ENCODE results near the gene ARFGEF2. TPM values are rescaled to one million over a fixed set of nuclear protein-coding genes. Genes with fewer than 3 reads are reported as not detected.
"Not testable (repeated sequence)": the region's sequence is repeated elsewhere in the genome, so short reads cannot be mapped to it uniquely, and the experiment has no call there.

ARFGEF2 gene
- total RNA-seq, 4 donors from 2014 or later, result 25.6 to 41.0 (median 33.5) TPM

DNA sequence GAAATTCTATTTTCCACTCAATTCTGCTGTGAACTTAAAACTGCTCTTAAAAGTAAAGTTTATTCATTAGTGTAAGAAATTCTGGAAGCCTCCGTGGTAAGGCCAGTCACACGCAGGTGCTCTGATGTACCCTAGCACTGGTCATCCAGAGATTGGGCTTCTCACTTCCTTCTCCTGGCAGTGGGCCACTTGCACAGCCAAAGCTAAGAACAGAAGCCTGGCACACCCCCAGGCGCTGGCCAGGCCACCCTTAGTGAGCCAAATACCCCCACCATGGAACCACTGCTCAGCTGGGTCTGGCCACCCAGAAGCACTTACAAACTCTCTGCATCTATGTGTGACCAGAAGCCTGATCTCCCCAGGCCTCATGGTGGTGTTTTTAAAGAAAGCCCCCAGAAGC lies 35.3 kb upstream of the ARFGEF2 start:
- Histone ChIP-seq H3K36me3 (no peaks in the 10 kb centered on the region), H3K27ac (no peak overlapping the region), H3K4me1 (peaks cover 0 to 2% of the 10 kb centered on the region in 2 donors), H3K9me3 (no peaks in the 10 kb centered on the region), H3K27me3 (no peaks in the 10 kb centered on the region), H3K4me3 (no peak overlapping the region)
- TF ChIP-seq POLR2A (IDR thresholded peaks at IDR 0.05), result no peak
- TF ChIP-seq, protein P1, sequence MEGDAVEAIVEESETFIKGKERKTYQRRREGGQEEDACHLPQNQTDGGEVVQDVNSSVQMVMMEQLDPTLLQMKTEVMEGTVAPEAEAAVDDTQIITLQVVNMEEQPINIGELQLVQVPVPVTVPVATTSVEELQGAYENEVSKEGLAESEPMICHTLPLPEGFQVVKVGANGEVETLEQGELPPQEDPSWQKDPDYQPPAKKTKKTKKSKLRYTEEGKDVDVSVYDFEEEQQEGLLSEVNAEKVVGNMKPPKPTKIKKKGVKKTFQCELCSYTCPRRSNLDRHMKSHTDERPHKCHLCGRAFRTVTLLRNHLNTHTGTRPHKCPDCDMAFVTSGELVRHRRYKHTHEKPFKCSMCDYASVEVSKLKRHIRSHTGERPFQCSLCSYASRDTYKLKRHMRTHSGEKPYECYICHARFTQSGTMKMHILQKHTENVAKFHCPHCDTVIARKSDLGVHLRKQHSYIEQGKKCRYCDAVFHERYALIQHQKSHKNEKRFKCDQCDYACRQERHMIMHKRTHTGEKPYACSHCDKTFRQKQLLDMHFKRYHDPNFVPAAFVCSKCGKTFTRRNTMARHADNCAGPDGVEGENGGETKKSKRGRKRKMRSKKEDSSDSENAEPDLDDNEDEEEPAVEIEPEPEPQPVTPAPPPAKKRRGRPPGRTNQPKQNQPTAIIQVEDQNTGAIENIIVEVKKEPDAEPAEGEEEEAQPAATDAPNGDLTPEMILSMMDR (IDR thresholded peaks at IDR 0.05 in 4 of 5, conservative IDR thresholded peaks at IDR 0.05 in 1 of 5), result no peak
- ATAC-seq, result no peak
- intact Hi-C loops (cut with DNase I; ENCODE audit: low total_unique reads), result no loop called here
- no peak for DNase-seq
- in situ Hi-C loops (cut with MboI; ENCODE audit: low sequenced_read_pairs in 4 of 4), result no loop called here

DNA sequence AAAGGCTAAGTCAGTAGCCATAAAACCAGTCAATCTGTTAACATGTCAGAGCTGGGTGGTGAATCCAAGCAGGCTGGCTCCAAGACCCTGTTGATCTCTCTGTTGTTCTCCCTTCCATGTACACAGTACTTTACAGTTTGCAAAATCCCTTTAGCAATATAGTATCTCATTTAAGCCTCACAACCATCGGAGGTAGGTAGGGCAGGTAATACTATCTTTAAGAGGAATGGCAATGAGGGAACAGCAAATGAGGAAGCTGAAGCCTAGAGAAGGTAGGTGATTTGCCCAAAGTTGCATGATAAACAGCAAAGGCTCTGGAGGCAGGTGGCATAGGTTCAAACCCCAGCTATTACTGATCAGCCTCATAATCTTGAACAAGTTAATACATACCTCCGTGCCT lies 34.7 kb upstream of the ARFGEF2 start:
- ATAC-seq (no peak), DNase-seq (no peak)
- in situ Hi-C loops (cut with MboI; ENCODE audit: low sequenced_read_pairs in 4 of 4), result no loop called here
- H3K4me3 ChIP-seq, result no peak overlapping the region
- no peak overlapping the region for H3K27ac ChIP-seq
- no peak for TF ChIP-seq POLR2A (IDR thresholded peaks at IDR 0.05)
- TF ChIP-seq, protein P1 (IDR thresholded peaks at IDR 0.05 in 4 of 5, conservative IDR thresholded peaks at IDR 0.05 in 1 of 5), result no peak
- peaks cover 0 to 2% of the 10 kb centered on the region in 2 donors for H3K4me1 ChIP-seq
- no peaks in the 10 kb centered on the region for H3K9me3 ChIP-seq
- no peaks in the 10 kb centered on the region for H3K27me3 ChIP-seq
- H3K36me3 ChIP-seq, result no peaks in the 10 kb centered on the region
- intact Hi-C loops (cut with DNase I; ENCODE audit: low total_unique reads), result no loop called here

DNA sequence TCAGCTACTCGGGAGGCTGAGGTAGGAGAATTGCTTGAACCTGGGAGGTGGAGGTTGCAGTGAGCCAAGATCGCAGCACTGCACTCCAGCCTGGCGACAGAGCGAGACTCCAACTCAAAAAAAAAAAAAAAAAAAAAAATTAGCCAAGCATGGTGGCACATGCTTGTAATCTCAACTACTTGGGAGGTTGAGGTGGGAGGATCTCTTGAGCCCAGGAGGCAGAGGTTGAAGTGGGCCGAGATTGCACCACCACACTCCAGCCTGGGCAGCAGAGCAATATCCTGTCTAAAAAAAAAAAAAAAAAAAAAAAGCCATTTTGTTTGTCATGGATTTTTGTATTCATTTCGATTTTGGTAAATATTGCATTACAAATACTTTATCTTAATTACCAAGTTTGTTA lies 33.0 kb upstream of the ARFGEF2 start:
- DNase-seq; H3K27me3 ChIP-seq; ATAC-seq; H3K27ac ChIP-seq; H3K36me3 ChIP-seq; in situ Hi-C loops (cut with MboI; ENCODE audit: low sequenced_read_pairs in 4 of 4); H3K4me3 ChIP-seq; H3K9me3 ChIP-seq: not testable (repeated sequence)
- intact Hi-C loops (cut with DNase I; ENCODE audit: low total_unique reads), result loop anchor here (2.0 kb wide), 1 partner anchor 14 kb away; no protein-coding TSS in a partner anchor
- peaks cover 0 to 12% of the 10 kb centered on the region in 2 donors for H3K4me1 ChIP-seq

DNA sequence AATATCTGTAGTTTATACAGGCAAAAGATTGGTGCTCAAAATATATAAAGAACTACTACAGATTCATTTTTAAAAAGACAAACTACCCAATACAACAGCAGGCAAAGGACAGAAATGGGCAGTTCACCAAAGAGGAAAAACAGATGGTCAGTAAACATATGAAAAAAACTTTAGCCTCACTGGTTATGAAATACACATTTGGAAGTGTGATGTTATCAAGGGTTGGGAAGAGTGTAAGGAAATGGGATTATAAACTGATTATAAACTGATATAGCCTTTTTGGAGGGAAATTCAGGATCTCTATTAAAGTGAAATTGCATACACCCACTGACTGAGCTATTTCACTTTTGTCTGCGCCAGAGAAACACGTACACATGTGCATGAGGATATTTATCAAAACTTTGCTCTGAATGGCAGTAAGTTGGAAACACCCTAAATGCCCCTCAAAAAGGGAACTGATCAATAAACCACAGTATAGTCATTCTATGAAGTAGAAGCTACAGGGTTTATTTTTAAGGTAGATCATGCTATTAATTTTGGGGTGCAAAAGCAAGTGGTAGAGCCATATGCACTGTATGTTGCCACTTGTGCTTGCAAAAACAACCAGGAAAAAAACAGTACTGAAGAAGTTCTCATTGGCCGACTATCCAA lies 32.2 kb upstream of the ARFGEF2 start:
- intact Hi-C loops (cut with DNase I; ENCODE audit: low total_unique reads), result loop anchor here (2.0 kb wide), 1 partner anchor 14 kb away; no protein-coding TSS in a partner anchor
- ATAC-seq, result no peak
- TF ChIP-seq POLR2A (IDR thresholded peaks at IDR 0.05), result no peak
- TF ChIP-seq, protein P1 (IDR thresholded peaks at IDR 0.05 in 4 of 5, conservative IDR thresholded peaks at IDR 0.05 in 1 of 5), result no peak

DNA sequence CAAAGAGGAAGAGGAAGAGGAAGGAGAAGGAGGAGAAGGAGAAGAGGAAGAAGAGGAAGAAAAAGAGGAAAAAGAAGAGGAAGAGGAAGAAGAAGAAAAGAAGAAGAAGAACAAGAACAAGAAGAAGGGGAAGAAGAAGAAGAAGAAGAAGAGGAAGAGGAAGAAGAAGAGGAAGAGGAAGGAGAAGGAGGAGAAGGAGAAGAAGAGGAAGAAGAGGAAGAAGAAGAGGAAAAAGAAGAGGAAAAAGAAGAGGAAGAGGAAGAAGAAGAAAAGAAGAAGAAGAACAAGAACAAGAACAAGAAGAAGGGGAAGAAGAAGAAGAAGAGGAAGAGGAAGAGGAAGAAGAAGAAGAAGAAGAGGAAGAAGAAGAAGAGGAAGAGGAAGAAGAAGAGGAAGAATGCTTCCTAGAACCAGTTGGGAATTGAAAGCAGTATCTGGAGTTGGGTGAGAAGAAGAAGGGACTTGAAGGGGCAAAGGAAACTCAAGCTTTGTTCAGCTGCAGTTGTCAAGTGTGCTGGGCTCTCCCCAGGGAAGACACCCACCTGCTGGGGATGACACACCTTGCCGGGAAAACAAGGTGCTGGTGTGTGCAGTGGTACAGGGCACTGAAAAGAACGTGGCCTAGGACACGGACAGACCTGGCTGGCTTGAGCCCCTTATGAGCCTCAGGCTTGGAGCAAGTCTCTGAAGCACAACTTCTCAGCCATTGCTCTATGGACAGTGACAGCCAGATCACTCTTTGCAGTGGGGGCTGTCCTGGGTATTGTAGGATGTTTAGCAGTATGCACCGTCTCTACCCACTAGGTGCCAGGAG lies 30.1 kb upstream of the ARFGEF2 start:
- in situ Hi-C loops (cut with MboI; ENCODE audit: low sequenced_read_pairs in 4 of 4), result no loop called here

More for the DNA sequence above, 32.2 kb upstream of the ARFGEF2 start:
- H3K27me3 ChIP-seq, result no peaks in the 10 kb centered on the region
- H3K36me3 ChIP-seq, result no peaks in the 10 kb centered on the region
- H3K9me3 ChIP-seq, result no peaks in the 10 kb centered on the region
- in situ Hi-C loops (cut with MboI; ENCODE audit: low sequenced_read_pairs in 4 of 4), result no loop called here
- H3K4me3 ChIP-seq, result no peak overlapping the region
- DNase-seq, result no peak
- peaks cover 0 to 12% of the 10 kb centered on the region in 2 donors for H3K4me1 ChIP-seq
- no peak overlapping the region for H3K27ac ChIP-seq

More for the DNA sequence above, 30.1 kb upstream of the ARFGEF2 start:
- H3K36me3 ChIP-seq, result no peaks in the 10 kb centered on the region
- peak overlapping the region in 1 of 4 donors; percentile 85 for H3K27ac ChIP-seq
- H3K4me3 ChIP-seq, result no peak overlapping the region
- H3K4me1 ChIP-seq, result peaks cover 0 to 12% of the 10 kb centered on the region in 2 donors
- no peaks in the 10 kb centered on the region for H3K27me3 ChIP-seq
- TF ChIP-seq POLR2A (IDR thresholded peaks at IDR 0.05), result no peak
- TF ChIP-seq, protein P1 (IDR thresholded peaks at IDR 0.05 in 4 of 5, conservative IDR thresholded peaks at IDR 0.05 in 1 of 5), result no peak
- no peaks in the 10 kb centered on the region for H3K9me3 ChIP-seq
- DNase-seq (no peak), ATAC-seq (no peak)
- intact Hi-C loops (cut with DNase I; ENCODE audit: low total_unique reads), result loop anchor here (2.0 kb wide), 2 partner anchors 37 to 63 kb away; no protein-coding TSS in a partner anchor

Data from gastrocnemius medialis (tissue), 4 donors.